GM12878 (cell line): Measurements from ENCODE around the gene OR4K2. TPM values are rescaled to one million over a fixed set of nuclear protein-coding genes. Genes with fewer than 3 reads are reported as not detected.
A peak's percentile ranks its signal among the peaks of the same experiment; 100 is the strongest.

ENCODE experiments used
- ATAC-seq: fragments of 200-7000 bp; cut with Tn5 transposase; 3 replicates; pipeline ENCODE4 v1.9.1; 2020; ENCODE audit warnings: mild to moderate bottlenecking, moderate library complexity
- BruUV-seq: library from RNA; stranded (reverse); fragments of 400-500 nt; replicated peaks from 2 replicates; lab custom pipeline; 2021; lab: Mats Ljungman, UMichigan
- CTCF ChIA-PET: fragments of 300-600 bp; sonication (Branson Sonifier 250); formaldehyde crosslinking; extraction: SDS; loops from one replicate; lab custom pipeline; 2021; ENCODE audit warnings: inconsistent platforms; lab: Yijun Ruan, JAX
- POLR2A ChIA-PET: fragments of 350-600 bp; formaldehyde crosslinking; extraction: SDS; loops from one replicate; lab custom pipeline; 2021; ENCODE audit warnings: inconsistent platforms; lab: Charles Lee
- RAD21 ChIA-PET: fragments of 300-600 bp; sonication (Branson Sonifier 250); formaldehyde crosslinking; loops from one replicate; lab custom pipeline; 2023; ENCODE audit warnings: antibody characterized with exemption; ENCODE audit not compliant: unreplicated experiment; lab: Charles Lee
- SMC1A ChIA-PET: fragments of 300-600 bp; sonication (Branson Sonifier 250); formaldehyde crosslinking; loops from one replicate; lab custom pipeline; 2023; ENCODE audit not compliant: unreplicated experiment, uncharacterized antibody; lab: Charles Lee
- DNase-seq: peaks from one replicate; pipeline ENCODE4 v3.0.0-alpha.2; 2011; ENCODE audit warnings: low read depth, low spot score
- FAIRE-seq: peaks from 3 replicates; lab custom pipeline; 2011; peaks lifted over from hg19 to GRCh38; lab: Jason Lieb, UNC
- H2AFZ ChIP-seq: 2 replicates; pipeline ENCODE4 v1.6.0; 2011; ENCODE audit warnings: low read depth, low read length, control low read depth; ENCODE audit not compliant: control insufficient read depth
- H3K27ac ChIP-seq: 2 replicates; pipeline ENCODE4 v1.5.1; 2011; ENCODE audit warnings: control low read depth; ENCODE audit not compliant: control insufficient read depth, insufficient read depth
- H3K27me3 ChIP-seq, 2 experiments: replicated peaks in 1 of 2; 2 replicates each; pipeline versions ENCODE4 v1.6.0 to v1.6.1; 2011; ENCODE audit warnings: low read length in 1 of 2; ENCODE audit not compliant: control insufficient read depth in 2 of 2, insufficient read depth in 2 of 2
- H3K36me3 ChIP-seq, 2 experiments: 2 replicates each; pipeline ENCODE4 v1.5.1; 2011; ENCODE audit warnings: low read length in 1 of 2; ENCODE audit not compliant: control insufficient read depth in 2 of 2, insufficient read depth in 2 of 2
- H3K4me1 ChIP-seq: 2 replicates; pipeline ENCODE4 v1.6.1; 2011; ENCODE audit warnings: mild to moderate bottlenecking, low read length, moderate library complexity, mixed read lengths; ENCODE audit not compliant: control insufficient read depth, insufficient read depth
- H3K4me2 ChIP-seq: 2 replicates; pipeline ENCODE4 v1.6.0; 2011; ENCODE audit warnings: control low read depth; ENCODE audit not compliant: control insufficient read depth, insufficient read depth
- H3K4me3 ChIP-seq: fragments of 200-600 bp; sonication (generic); 2 replicates; pipeline ENCODE4 v1.5.1; 2016
- H3K79me2 ChIP-seq: 2 replicates; pipeline ENCODE4 v1.6.0; 2011; ENCODE audit warnings: low read length; ENCODE audit not compliant: control insufficient read depth, insufficient read depth
- H3K9ac ChIP-seq: 2 replicates; pipeline ENCODE4 v1.8.0; 2011; ENCODE audit warnings: low read length, control low read depth, mixed read lengths; ENCODE audit not compliant: control insufficient read depth, insufficient read depth
- H3K9me3 ChIP-seq: replicated peaks from 3 replicates; pipeline ENCODE4 v1.5.1; 2011; ENCODE audit warnings: mild to moderate bottlenecking, low read length; ENCODE audit not compliant: control insufficient read depth, insufficient read depth
- H4K20me1 ChIP-seq: 2 replicates; pipeline ENCODE4 v1.6.0; 2011; ENCODE audit not compliant: control insufficient read depth, insufficient read depth
- BACH1 ChIP-seq: fragments of 450-650 bp; IDR thresholded peaks from 2 replicates; pipeline ENCODE4 v1.6.1; 2017; ENCODE audit warnings: mild to moderate bottlenecking, borderline replicate concordance
- BCLAF1 ChIP-seq: fragments of 450-650 bp; IDR thresholded peaks from 2 replicates; pipeline ENCODE4 v1.6.1; 2017; ENCODE audit warnings: antibody characterized with exemption, mild to moderate bottlenecking, moderate library complexity
- BRCA1 ChIP-seq: IDR thresholded peaks from 2 replicates; pipeline ENCODE4 v1.6.1; 2011; ENCODE audit warnings: low read depth, low read length, improper control_type of control experiment
- CTCF ChIP-seq, 3 experiments: IDR thresholded peaks in 2 of 3; conservative IDR thresholded peaks in 1 of 3; 2 replicates each; pipeline ENCODE4 v1.5.1; 2011; ENCODE audit warnings: low read depth in 3 of 3, low read length in 3 of 3, mild to moderate bottlenecking in 3 of 3, control low read depth in 2 of 3, moderate library complexity in 2 of 3, inconsistent platforms in 1 of 3, mixed read lengths in 1 of 3; ENCODE audit not compliant: control insufficient read depth in 2 of 3, insufficient read depth in 1 of 3; ENCODE audit errors: extremely low read depth in 1 of 3
- RAD21 ChIP-seq: IDR thresholded peaks from 2 replicates; pipeline ENCODE4 v1.6.1; 2011; ENCODE audit warnings: mild to moderate bottlenecking, low read depth, low read length, moderate library complexity; ENCODE audit not compliant: insufficient read depth
- RAD51 ChIP-seq: fragments of 450-650 bp; IDR thresholded peaks from 2 replicates; pipeline ENCODE4 v1.6.1; 2016; ENCODE audit warnings: moderate library complexity, mild to moderate bottlenecking, inconsistent platforms
- SMC3 ChIP-seq: IDR thresholded peaks from 2 replicates; pipeline ENCODE4 v1.6.1; 2011; ENCODE audit warnings: low read length, improper control_type of control experiment, borderline replicate concordance
- TAF1 ChIP-seq: IDR thresholded peaks from 2 replicates; pipeline ENCODE4 v1.6.1; 2011; ENCODE audit warnings: mild to moderate bottlenecking, low read depth, low read length, borderline replicate concordance
- ZNF217 ChIP-seq: fragments of 450-650 bp; IDR thresholded peaks from 2 replicates; pipeline ENCODE4 v1.6.1; 2017; ENCODE audit warnings: antibody characterized with exemption, mild to moderate bottlenecking
- WGBS: methylation state at CpG from one replicate; pipeline ENCODE4 v1.1.6; 2016; ENCODE audit warnings: low lambda C conversion rate; ENCODE audit not compliant: insufficient replicate concordance, insufficient coverage; ENCODE audit errors: missing lambda C conversion rate; 5-methylcytosine and 5-hydroxymethylcytosine counted together
- in situ Hi-C: fragments of 300-500 bp; cut with MboI; formaldehyde crosslinking; loops from 9 replicates; pipeline ENCODE4 v1.14.3; 2018; ENCODE audit warnings: mixed read lengths
- intact Hi-C: fragments of 100-400 bp; cut with micrococcal nuclease; formaldehyde crosslinking; loops from one replicate; pipeline ENCODE4 v1.14.2; 2022; ENCODE audit not compliant: unreplicated experiment
- polyA plus RNA-seq, 11 experiments: library from polyadenylated mRNA; depleted of rRNA in 4 of 11; unstranded in 6 of 11; stranded (reverse) in 5 of 11; fragments of >200 nt; fragmentation: Nextera tagmentation in 4 of 11; fragmentation: Illumina TruSeq in 1 of 11; extraction: Ambion mirVana in 4 of 11; extraction: Trizol in 1 of 11; gene quantifications; 1 replicate in 1 of 11; 2 replicates in 10 of 11; pipeline versions ENCODE4 v1.2.1 to v1.2.3, GENCODE V29; 2011 to 2016; ENCODE audit warnings: inconsistent platforms in 2 of 11, missing spikeins in 2 of 11, low read depth in 1 of 11
- total RNA-seq, 4 experiments: library from RNA; depleted of rRNA in 3 of 4; stranded (reverse); fragments of >200 nt in 3 of 4; fragmentation: Illumina TruSeq in 1 of 4; extraction: Trizol in 1 of 4; gene quantifications; 2 replicates each; pipeline versions ENCODE4 v1.2.1 to v1.2.3, GENCODE V29; 2013 to 2021

Gene OR4K2
- total and polyA plus RNA-seq, 10 of the 15 experiments (the other 5 are each of a cell fraction or from before 2014, with no cell fraction given): not detected

GRCh38 chr14:19873178-19873577, 1.8 kb upstream of the OR4K2 start:
- H3K27me3 ChIP-seq: no peaks in the 10 kb centered on the region
- no peak overlapping the region for H2AFZ ChIP-seq
- H3K27ac ChIP-seq: no peak overlapping the region
- H3K9me3 ChIP-seq: no peaks in the 10 kb centered on the region
- H3K4me3 ChIP-seq: no peak overlapping the region
- POLR2A ChIA-PET: no interaction called here
- RAD21 ChIA-PET: no interaction called here
- WGBS: 33% methylated on average over 6 of the region's 6 CpGs
- H3K9ac ChIP-seq: no peak overlapping the region
- BruUV-seq: no TSS peak
- SMC1A ChIA-PET: no interaction called here
- no peaks in the 10 kb centered on the region for H3K4me1 ChIP-seq
- no peak for FAIRE-seq
- H3K4me2 ChIP-seq: no peak overlapping the region
- no peaks in the 10 kb centered on the region for H3K79me2 ChIP-seq
- intact Hi-C loops (no loop called here), in situ Hi-C loops (no loop called here)
- DNase-seq: no peak
- H4K20me1 ChIP-seq: no peaks in the 10 kb centered on the region
- no peaks in the 10 kb centered on the region for H3K36me3 ChIP-seq
- CTCF ChIA-PET: interaction anchor here (0.6 kb wide), 1 partner anchor 12 kb away, joined by 3 read pairs; no protein-coding TSS in a partner anchor
- no peak for ATAC-seq
- TF ChIP-seq BACH1: no peak
- TF ChIP-seq BCLAF1: no peak
- no peak for TF ChIP-seq BRCA1
- TF ChIP-seq TAF1: no peak
- TF ChIP-seq, all 136 proteins: peak for 0

GRCh38 chr14:19878029-19878642, 3.2 kb downstream of the OR4K2 start:
- H3K9me3 ChIP-seq: no peaks in the 10 kb centered on the region
- H3K9ac ChIP-seq: no peak overlapping the region
- in situ Hi-C loops (no loop called here), intact Hi-C loops (no loop called here)
- no peak overlapping the region for H3K4me2 ChIP-seq
- H2AFZ ChIP-seq: no peak overlapping the region
- no peak overlapping the region for H3K27ac ChIP-seq
- POLR2A ChIA-PET: no interaction called here
- H3K27me3 ChIP-seq: no peaks in the 10 kb centered on the region
- no TSS peak for BruUV-seq
- RAD21 ChIA-PET: no interaction called here
- CTCF ChIA-PET: no interaction called here
- ATAC-seq (no peak), DNase-seq (no peak), FAIRE-seq (no peak)
- no peaks in the 10 kb centered on the region for H4K20me1 ChIP-seq
- SMC1A ChIA-PET: no interaction called here
- no peak overlapping the region for H3K4me3 ChIP-seq
- H3K4me1 ChIP-seq: no peaks in the 10 kb centered on the region
- no peaks in the 10 kb centered on the region for H3K79me2 ChIP-seq
- TF ChIP-seq RAD21 (peak; percentile 36), RAD51 (no peak), CTCF (IDR thresholded peaks at IDR 0.05 in 2 of 3, conservative IDR thresholded peaks at IDR 0.05 in 1 of 3; ENCODE audit: control insufficient read depth in 2 of 3, extremely low read depth in 1 of 3, insufficient read depth in 1 of 3, low read depth in 3 of 3, low read length in 3 of 3) (peak in 2 of 3 experiments; percentile 40 to 44; a peak in 3 of 6 replicates), ZNF217 (no peak), SMC3 (peak; percentile 33; the same call in 1 of the 2 replicates)
- H3K36me3 ChIP-seq: no peaks in the 10 kb centered on the region
